RWPE2 (cell line): ENCODE results near the gene HTR1D.

Experiments used
- ATAC-seq: fragments of 200-7000 bp; cut with Tn5 transposase; 3 replicates; pipeline ENCODE4 v1.9.1; 2021; ENCODE audit warnings: low read depth
- DNase-seq: peaks from one replicate; pipeline ENCODE4 v3.0.0-alpha.2; 2020; ENCODE audit warnings: low spot score
- H3K27ac ChIP-seq: fragments of 450-650 bp; 2 replicates; pipeline ENCODE4 v1.5.1; 2017; ENCODE audit warnings: mild to moderate bottlenecking; ENCODE audit not compliant: poor library complexity, severe bottlenecking
- H3K27me3 ChIP-seq: fragments of 250-450 bp; sonication (Bioruptor Pico); 2 replicates; pipeline ENCODE4 v1.5.1; 2021; ENCODE audit warnings: mild to moderate bottlenecking, moderate library complexity; ENCODE audit not compliant: insufficient read depth, poor library complexity, severe bottlenecking
- H3K36me3 ChIP-seq: fragments of 250-450 bp; sonication (Bioruptor Pico); 2 replicates; pipeline ENCODE4 v1.5.1; 2020; ENCODE audit warnings: low read depth, mild to moderate bottlenecking, moderate library complexity
- H3K4me1 ChIP-seq: fragments of 250-450 bp; sonication (Bioruptor Pico); 2 replicates; pipeline ENCODE4 v1.5.1; 2021; ENCODE audit warnings: mild to moderate bottlenecking, moderate library complexity; ENCODE audit not compliant: insufficient read depth, poor library complexity, severe bottlenecking
- H3K4me3 ChIP-seq: fragments of 250-450 bp; sonication (Bioruptor Pico); 2 replicates; pipeline ENCODE4 v1.5.1; 2021; ENCODE audit warnings: mild to moderate bottlenecking, moderate library complexity; ENCODE audit not compliant: severe bottlenecking
- H3K9me3 ChIP-seq: fragments of 250-450 bp; sonication (Bioruptor Pico); 2 replicates; pipeline ENCODE4 v1.5.1; 2021; ENCODE audit warnings: mild to moderate bottlenecking, moderate library complexity; ENCODE audit not compliant: severe bottlenecking
- TF ChIP-seq, protein P1 (sequence below): fragments of 450-650 bp; IDR thresholded peaks from one replicate; pipeline ENCODE4 v1.5.1; 2017; ENCODE audit warnings: mild to moderate bottlenecking, moderate library complexity; ENCODE audit not compliant: poor library complexity, severe bottlenecking

The HTR1D gene

DNA sequence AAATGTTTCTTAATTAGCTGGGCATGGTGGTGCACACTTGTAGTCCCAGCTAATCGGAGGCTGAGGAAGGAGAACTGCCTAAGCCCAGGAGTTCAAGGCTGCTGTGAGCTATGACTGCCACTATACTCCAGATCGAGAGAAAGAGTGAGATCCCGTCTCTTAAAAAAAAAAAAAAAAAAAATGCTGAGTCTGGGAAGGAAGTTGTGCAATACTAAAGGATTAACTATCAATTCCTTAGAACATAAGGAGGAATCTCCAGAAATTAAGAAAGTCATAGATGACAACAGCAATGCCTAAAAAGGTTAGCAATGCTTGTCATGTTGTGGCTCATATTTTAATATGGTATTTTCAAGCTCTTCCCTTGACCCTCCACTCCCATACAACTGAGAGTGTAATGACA lies 53.9 kb downstream of the HTR1D start:
- ATAC-seq: no peak
- H3K4me1 ChIP-seq: peaks cover 34% of the 10 kb centered on the region
- H3K27ac ChIP-seq: peak overlapping the region; percentile 87

DNA sequence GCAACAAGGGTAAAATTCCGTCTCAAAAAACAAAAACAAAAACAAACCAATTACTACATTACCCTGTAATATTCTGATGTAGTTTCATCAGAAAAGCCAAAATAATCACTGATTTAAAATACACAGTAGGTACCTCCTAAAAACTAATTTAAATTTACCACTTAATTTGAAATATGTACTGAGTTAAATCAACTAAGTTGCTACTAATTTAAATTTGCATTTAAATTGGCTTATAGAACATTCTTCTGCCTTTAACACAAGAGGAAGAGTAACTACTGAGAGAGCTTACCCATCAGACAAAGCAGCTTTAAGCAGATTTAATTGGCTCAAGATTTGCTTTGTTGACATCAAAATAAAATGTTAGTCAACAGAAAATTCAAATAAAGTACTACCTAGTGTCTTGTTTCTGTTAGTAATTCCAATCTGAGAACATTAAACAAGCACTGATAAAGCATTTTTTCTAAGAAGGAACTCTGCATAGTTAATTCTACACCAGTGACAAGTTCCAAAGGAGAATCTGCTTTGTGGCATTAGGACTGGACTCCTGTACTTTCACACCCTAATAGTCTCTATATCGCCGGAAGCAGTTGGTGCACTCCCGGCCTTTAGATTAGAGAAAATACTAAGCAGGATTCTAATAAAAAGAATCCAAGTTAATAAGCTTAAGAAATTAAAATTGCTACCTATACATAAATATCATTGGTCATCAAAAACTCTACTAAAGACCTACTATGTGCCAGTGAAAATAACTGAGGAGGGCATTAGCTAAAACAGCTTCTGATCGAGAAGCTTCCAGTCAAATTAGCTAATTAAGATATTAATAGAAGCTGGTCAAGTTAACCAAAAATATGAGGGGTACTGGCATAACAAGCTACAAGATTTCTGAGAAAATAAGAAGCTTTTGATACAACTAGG lies 57.1 kb downstream of the HTR1D start:
- Histone ChIP-seq H3K4me3 (no peak overlapping the region), H3K9me3 (no peaks in the 10 kb centered on the region), H3K27me3 (no peaks in the 10 kb centered on the region), H3K27ac (no peak overlapping the region), H3K4me1 (peaks cover 18% of the 10 kb centered on the region), H3K36me3 (peaks cover 3% of the 10 kb centered on the region; the same call in 1 of the 2 replicates)
- DNase-seq: no peak
- ATAC-seq: no peak
- TF ChIP-seq, protein P1, sequence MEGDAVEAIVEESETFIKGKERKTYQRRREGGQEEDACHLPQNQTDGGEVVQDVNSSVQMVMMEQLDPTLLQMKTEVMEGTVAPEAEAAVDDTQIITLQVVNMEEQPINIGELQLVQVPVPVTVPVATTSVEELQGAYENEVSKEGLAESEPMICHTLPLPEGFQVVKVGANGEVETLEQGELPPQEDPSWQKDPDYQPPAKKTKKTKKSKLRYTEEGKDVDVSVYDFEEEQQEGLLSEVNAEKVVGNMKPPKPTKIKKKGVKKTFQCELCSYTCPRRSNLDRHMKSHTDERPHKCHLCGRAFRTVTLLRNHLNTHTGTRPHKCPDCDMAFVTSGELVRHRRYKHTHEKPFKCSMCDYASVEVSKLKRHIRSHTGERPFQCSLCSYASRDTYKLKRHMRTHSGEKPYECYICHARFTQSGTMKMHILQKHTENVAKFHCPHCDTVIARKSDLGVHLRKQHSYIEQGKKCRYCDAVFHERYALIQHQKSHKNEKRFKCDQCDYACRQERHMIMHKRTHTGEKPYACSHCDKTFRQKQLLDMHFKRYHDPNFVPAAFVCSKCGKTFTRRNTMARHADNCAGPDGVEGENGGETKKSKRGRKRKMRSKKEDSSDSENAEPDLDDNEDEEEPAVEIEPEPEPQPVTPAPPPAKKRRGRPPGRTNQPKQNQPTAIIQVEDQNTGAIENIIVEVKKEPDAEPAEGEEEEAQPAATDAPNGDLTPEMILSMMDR: no peak

More for the DNA sequence above, 53.9 kb downstream of the HTR1D start:
- Histone ChIP-seq H3K36me3 (no peaks in the 10 kb centered on the region), H3K27me3 (no peaks in the 10 kb centered on the region), H3K9me3 (no peaks in the 10 kb centered on the region), H3K4me3 (no peak overlapping the region)
- DNase-seq: no peak
- TF ChIP-seq, protein P1: no peak

DNA sequence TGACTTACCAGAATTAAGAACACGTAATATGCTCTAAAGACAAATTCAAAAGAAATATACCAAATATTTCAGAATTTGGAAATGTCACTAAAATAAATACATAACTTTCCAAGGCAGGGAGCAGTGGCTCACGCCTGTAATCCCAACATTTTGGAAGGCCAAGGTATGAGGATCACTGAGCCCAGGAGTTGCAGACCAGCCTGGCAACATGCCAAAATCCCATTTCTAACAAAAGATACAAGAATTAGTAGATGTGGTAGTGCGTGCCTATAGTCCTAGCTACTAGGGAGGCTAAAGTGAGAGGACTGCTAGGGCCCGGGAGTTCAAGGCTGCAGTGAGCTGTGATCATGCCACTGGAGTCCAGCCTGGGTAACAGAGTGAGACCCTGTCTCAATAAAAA lies 60.4 kb downstream of the HTR1D start:
- Histone ChIP-seq H3K27me3 (no peaks in the 10 kb centered on the region), H3K36me3 (peaks cover 11% of the 10 kb centered on the region; the same call in 1 of the 2 replicates), H3K4me3 (no peak overlapping the region), H3K27ac (no peak overlapping the region), H3K4me1 (peaks cover 4% of the 10 kb centered on the region), H3K9me3 (no peaks in the 10 kb centered on the region)
- TF ChIP-seq, protein P1: no peak
- DNase-seq: no peak
- ATAC-seq: no peak

DNA sequence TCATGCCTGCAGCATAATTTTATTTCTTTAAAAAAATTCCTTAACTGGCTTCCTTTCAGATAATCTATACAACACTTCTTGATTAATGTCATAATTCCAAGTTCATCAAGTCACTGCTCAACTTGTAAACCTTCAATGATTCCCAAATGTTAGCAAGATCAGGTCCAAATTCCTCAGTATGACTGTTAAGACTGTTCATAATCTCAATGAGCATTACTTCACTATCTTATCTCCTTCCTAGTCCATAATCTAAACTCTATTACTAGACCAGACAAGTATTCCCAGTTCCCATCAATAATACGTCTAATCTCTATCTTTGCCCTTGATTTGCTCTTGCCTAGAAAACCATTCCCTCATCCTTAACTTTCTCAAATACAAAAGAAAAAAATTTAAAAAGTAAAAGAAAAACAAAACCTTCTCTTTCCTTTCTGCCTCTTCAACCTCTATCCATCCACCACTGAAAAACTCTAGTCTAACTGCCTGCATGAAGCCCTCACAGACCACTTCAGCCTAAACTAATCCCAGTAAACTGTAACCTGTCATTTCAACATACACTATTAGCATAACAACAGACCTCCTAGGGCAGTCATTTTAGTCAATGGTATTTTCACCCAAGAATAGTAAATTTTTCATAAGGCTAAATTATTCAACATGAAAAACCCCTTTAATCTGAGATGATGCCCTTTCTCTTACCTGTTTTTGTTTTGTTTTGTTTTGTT lies 64.2 kb downstream of the HTR1D start:
- H3K9me3 ChIP-seq: no peaks in the 10 kb centered on the region
- H3K4me1 ChIP-seq: peaks cover 16% of the 10 kb centered on the region
- H3K27ac ChIP-seq: no peak overlapping the region
- no peak overlapping the region for H3K4me3 ChIP-seq
- DNase-seq: no peak
- TF ChIP-seq, protein P1: no peak
- no peaks in the 10 kb centered on the region for H3K27me3 ChIP-seq
- H3K36me3 ChIP-seq: peaks cover 22% of the 10 kb centered on the region
- ATAC-seq: no peak
